Endothelial cell of umbilical vein (primary cell): Measurements from ENCODE around the gene EP400. TPM values are rescaled to one million over a fixed set of nuclear protein-coding genes. Genes with fewer than 3 reads are reported as not detected.

Source experiments
- BruUV-seq: library from RNA; stranded (reverse); fragments of 400-500 nt; replicated peaks from 2 replicates; lab custom pipeline; 2021; lab: Mats Ljungman, UMichigan
- CTCF ChIA-PET: fragments of 300-600, 350-600 bp; sonication (Branson Sonifier 250); formaldehyde crosslinking; loops from one replicate; lab custom pipeline; 2021; ENCODE audit warnings: antibody characterized with exemption, inconsistent platforms; lab: Charles Lee
- POLR2A ChIA-PET: fragments of 300-600, 350-600 bp; sonication (Branson Sonifier 250); formaldehyde crosslinking; loops from one replicate; lab custom pipeline; 2021; ENCODE audit warnings: antibody characterized with exemption, inconsistent platforms; lab: Charles Lee
- DNase-seq: peaks from one replicate; pipeline ENCODE4 v3.0.0-alpha.2; 2011; ENCODE audit warnings: low read depth, low spot score
- FAIRE-seq: peaks from 2 replicates; lab custom pipeline; 2011; peaks lifted over from hg19 to GRCh38; lab: Jason Lieb, UNC
- H2AFZ ChIP-seq: 2 replicates; pipeline ENCODE4 v1.6.0; 2012; ENCODE audit warnings: low read depth, low read length, control low read depth, inconsistent platforms
- H3K27ac ChIP-seq: 2 replicates; pipeline ENCODE4 v1.5.1; 2011; ENCODE audit warnings: low read depth, mild to moderate bottlenecking, control low read depth, low read length, moderate library complexity; ENCODE audit not compliant: insufficient read depth
- H3K27me3 ChIP-seq, 2 experiments: 2 replicates each; pipeline versions ENCODE4 v1.6.0 to v1.6.1; 2011; ENCODE audit warnings: low read length in 2 of 2, mixed read lengths in 1 of 2; ENCODE audit not compliant: control insufficient read depth in 2 of 2, insufficient read depth in 2 of 2
- H3K36me3 ChIP-seq, 2 experiments: 2 replicates in 1 of 2; 3 replicates in 1 of 2; pipeline ENCODE4 v1.5.1; 2011; ENCODE audit warnings: low read length in 2 of 2, mild to moderate bottlenecking in 1 of 2, moderate library complexity in 1 of 2; ENCODE audit not compliant: control insufficient read depth in 2 of 2, insufficient read depth in 2 of 2; ENCODE audit errors: extremely low read depth in 1 of 2
- H3K4me1 ChIP-seq: 3 replicates; pipeline ENCODE4 v1.5.1; 2011; ENCODE audit warnings: mild to moderate bottlenecking, low read length; ENCODE audit not compliant: control insufficient read depth, insufficient read depth; ENCODE audit errors: extremely low read depth
- H3K4me2 ChIP-seq: 2 replicates; pipeline ENCODE4 v1.6.1; 2011; ENCODE audit warnings: low read length, control low read depth, mixed read lengths; ENCODE audit not compliant: insufficient read depth
- H3K4me3 ChIP-seq, 3 experiments: fragments of 200-600 bp in 1 of 3; sonication (generic), shearing (Covaris generic) in 1 of 3; replicated peaks in 1 of 3; 2 replicates each; pipeline ENCODE4 v1.5.1; 2011 to 2016; ENCODE audit warnings: control low read depth in 3 of 3, low read length in 3 of 3, mild to moderate bottlenecking in 2 of 3, inconsistent platforms in 1 of 3, low read depth in 1 of 3, moderate library complexity in 1 of 3; ENCODE audit not compliant: insufficient read depth in 1 of 3
- H3K79me2 ChIP-seq: 2 replicates; pipeline ENCODE4 v1.6.0; 2012; ENCODE audit warnings: low read length, inconsistent platforms; ENCODE audit not compliant: control insufficient read depth, insufficient read depth
- H3K9ac ChIP-seq: replicated peaks from 2 replicates; pipeline ENCODE3; 2011; ENCODE audit warnings: low read length, control low read depth; ENCODE audit not compliant: insufficient read depth; ENCODE audit errors: extremely low read depth
- H3K9me1 ChIP-seq: replicated peaks from 3 replicates; pipeline ENCODE4 v1.6.0; 2011; ENCODE audit warnings: mild to moderate bottlenecking, low read length; ENCODE audit not compliant: control insufficient read depth, insufficient read depth; ENCODE audit errors: extremely low read depth
- H3K9me3 ChIP-seq: replicated peaks from 2 replicates; pipeline ENCODE4 v1.5.1; 2012; ENCODE audit warnings: low read length, inconsistent platforms; ENCODE audit not compliant: control insufficient read depth, insufficient read depth
- H4K20me1 ChIP-seq: replicated peaks from 2 replicates; pipeline ENCODE3; 2011; ENCODE audit warnings: mild to moderate bottlenecking, low read length; ENCODE audit not compliant: control insufficient read depth, insufficient read depth; ENCODE audit errors: extremely low read depth
- CTCF ChIP-seq, 2 donors: IDR thresholded peaks; 1 replicate in 1 of 2; 2 replicates in 1 of 2; pipeline ENCODE4 v1.5.1; 2011; ENCODE audit warnings: low read length in 2 of 2, mild to moderate bottlenecking in 2 of 2, moderate library complexity in 2 of 2, control low read depth in 1 of 2, inconsistent platforms in 1 of 2, low read depth in 1 of 2; ENCODE audit not compliant: insufficient read depth in 1 of 2; ENCODE audit errors: extremely low read depth in 1 of 2
- EZH2 ChIP-seq: IDR thresholded peaks from 2 replicates; pipeline ENCODE4 v1.6.1; 2012; ENCODE audit warnings: borderline replicate concordance, low read depth, mild to moderate bottlenecking, moderate library complexity, low read length, inconsistent platforms; ENCODE audit not compliant: severe bottlenecking
- FOS ChIP-seq: IDR thresholded peaks from 2 replicates; pipeline ENCODE4 v1.6.1; 2011; ENCODE audit warnings: mild to moderate bottlenecking, low read length, moderate library complexity, borderline replicate concordance; ENCODE audit not compliant: insufficient read depth
- GATA2 ChIP-seq: IDR thresholded peaks from 2 replicates; pipeline ENCODE4 v1.7.0; 2011; ENCODE audit warnings: low read depth, mild to moderate bottlenecking, moderate library complexity, mixed read lengths, low read length; ENCODE audit not compliant: insufficient read length, insufficient read depth
- JUN ChIP-seq: IDR thresholded peaks from 2 replicates; pipeline ENCODE4 v1.6.1; 2011; ENCODE audit warnings: borderline replicate concordance, low read depth; ENCODE audit not compliant: insufficient read length, insufficient read depth
- MAX ChIP-seq: IDR thresholded peaks from 2 replicates; pipeline ENCODE4 v1.6.1; 2011; ENCODE audit not compliant: insufficient read depth, insufficient read length
- MYC ChIP-seq: IDR thresholded peaks from one replicate; pipeline ENCODE4 v1.6.1; 2011; ENCODE audit warnings: mild to moderate bottlenecking, low read depth, low read length
- POLR2A ChIP-seq: IDR thresholded peaks from 2 replicates; pipeline ENCODE4 v1.6.1; 2012; ENCODE audit warnings: low read depth, mild to moderate bottlenecking, control low read depth, low read length
- POLR2AphosphoS5 ChIP-seq: IDR thresholded peaks from 2 replicates; pipeline ENCODE4 v1.6.1; 2012; ENCODE audit warnings: low read depth, mild to moderate bottlenecking, control low read depth, low read length, moderate library complexity; ENCODE audit not compliant: insufficient read depth
- dilution Hi-C: fragments of 300-500 bp; cut with MboI; formaldehyde crosslinking; loops from one replicate; pipeline ENCODE4 v1.15.0; 2019; ENCODE audit warnings: low sequenced_read_pairs; ENCODE audit not compliant: extremely low pct_ligation_motif_present
- intact Hi-C: fragments of 100-400 bp; cut with micrococcal nuclease; formaldehyde crosslinking; loops from one replicate; pipeline ENCODE4 v1.10.0; 2022
- polyA plus RNA-seq, 4 experiments: library from polyadenylated mRNA; depleted of rRNA in 3 of 4; stranded (reverse) in 3 of 4; unstranded in 1 of 4; fragments of >200 nt; gene quantifications; 2 replicates each; pipeline versions ENCODE4 v1.2.1 to v1.2.3, GENCODE V29; 2011 to 2012; ENCODE audit warnings: missing spikeins in 1 of 4
- total RNA-seq: library from RNA; stranded (reverse); gene quantifications from 2 replicates; pipeline ENCODE4 v1.2.3, GENCODE V29; 2021

The EP400 gene
- total and polyA plus RNA-seq, 2 donors (not counting 3 experiments of a cell fraction or from before 2014, with no cell fraction given): 9.0 to 57.7 TPM

GRCh38 chr12:132024758-132025157 lies 75.0 kb downstream of the EP400 start:
- no TSS peak for BruUV-seq
- no peaks in the 10 kb centered on the region for H3K79me2 ChIP-seq
- H3K4me2 ChIP-seq: no peak overlapping the region
- ChIA-PET CTCF (no interaction called here), POLR2A (interaction anchor here (0.6 kb wide), 1 partner anchor 58 kb away, joined by 18 read pairs; no protein-coding TSS in a partner anchor)
- DNase-seq (no peak), FAIRE-seq (no peak)
- no peaks in the 10 kb centered on the region for H3K9me1 ChIP-seq
- no peak overlapping the region for H2AFZ ChIP-seq
- intact Hi-C loops: no loop called here
- H3K9ac ChIP-seq: no peak overlapping the region
- H3K9me3 ChIP-seq: no peaks in the 10 kb centered on the region
- dilution Hi-C loops: no loop called here
- H3K4me1 ChIP-seq: peaks cover 2% of the 10 kb centered on the region
- H3K4me3 ChIP-seq: no peak overlapping the region
- TF ChIP-seq JUN: no peak
- TF ChIP-seq POLR2AphosphoS5: no peak
- TF ChIP-seq CTCF (IDR thresholded peaks at IDR 0.05; ENCODE audit: extremely low read depth in 1 of 2, insufficient read depth in 1 of 2, low read depth in 1 of 2, low read length in 2 of 2): no peak
- TF ChIP-seq FOS: no peak
- TF ChIP-seq EZH2: no peak
- no peak for TF ChIP-seq MAX
- TF ChIP-seq GATA2: no peak
- no peak for TF ChIP-seq POLR2A
- TF ChIP-seq MYC: no peak
- H3K27ac ChIP-seq: no peak overlapping the region
- H4K20me1 ChIP-seq: no peaks in the 10 kb centered on the region
- H3K27me3 ChIP-seq: no peaks in the 10 kb centered on the region
- peaks cover 9 to 61% of the 10 kb centered on the region in 2 experiments for H3K36me3 ChIP-seq
